Large intestine (tissue), 3 donors: ENCODE measurements around the gene ZFYVE9. TPM values are rescaled to one million over a fixed set of nuclear protein-coding genes. Genes with fewer than 3 reads are reported as not detected.

ENCODE experiments used
- DNase-seq, 2 donors: peaks; one replicate each; pipeline versions ENCODE4 v3.0.0 to v3.0.0-alpha.2; 2013
- H3K27ac ChIP-seq: one replicate; pipeline ENCODE4 v1.5.1; 2013; ENCODE audit warnings: low read length
- H3K27me3 ChIP-seq: 2 replicates; pipeline ENCODE4 v1.6.1; 2013; ENCODE audit warnings: low read length; ENCODE audit not compliant: control insufficient read depth, insufficient read depth
- H3K36me3 ChIP-seq: 2 replicates; pipeline ENCODE4 v1.6.1; 2013; ENCODE audit warnings: low read length; ENCODE audit not compliant: control insufficient read depth, insufficient read depth
- H3K4me1 ChIP-seq: one replicate; pipeline ENCODE4 v1.6.1; 2013; ENCODE audit warnings: low read length; ENCODE audit not compliant: control insufficient read depth, insufficient read depth
- H3K4me3 ChIP-seq: one replicate; pipeline ENCODE4 v1.5.1; 2013; ENCODE audit warnings: low read length
- H3K9me3 ChIP-seq: one replicate; pipeline ENCODE4 v1.6.1; 2013; ENCODE audit warnings: mild to moderate bottlenecking, low read depth, low read length, moderate library complexity; ENCODE audit not compliant: control insufficient read depth
- WGBS: methylation state at CpG from one replicate; pipeline ENCODE4 v1.1.5; 2013; ENCODE audit warnings: low lambda C conversion rate; ENCODE audit not compliant: insufficient coverage; 5-methylcytosine and 5-hydroxymethylcytosine counted together
- polyA plus RNA-seq: library from polyadenylated mRNA; unstranded; fragments of 120-200 nt; gene quantifications from one replicate; pipeline ENCODE4 v1.2.1, GENCODE V29; 2013

The ZFYVE9 gene
- polyA plus RNA-seq, 1 donor = 14.5 TPM

DNA sequence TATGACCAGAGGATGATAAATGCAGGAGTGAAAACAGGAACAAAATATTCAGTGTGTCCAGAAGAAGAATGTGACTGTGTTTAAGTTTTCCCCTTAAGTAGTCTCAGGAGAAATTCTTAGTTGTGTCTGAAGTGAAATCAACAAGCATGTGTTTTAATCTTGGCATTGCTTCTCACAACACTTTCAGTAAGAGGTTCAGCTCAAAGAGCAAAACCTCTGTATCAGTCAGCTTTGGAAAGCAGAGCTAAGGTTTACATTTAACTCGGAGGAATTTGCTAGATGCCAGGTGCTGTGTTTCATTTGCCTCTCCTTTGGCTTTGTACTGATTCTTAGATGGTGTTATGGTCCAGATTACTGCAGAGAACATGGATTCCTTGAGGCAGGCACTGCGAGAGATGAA, 195.6 kb downstream of the ZFYVE9 start:
- no peaks in the 10 kb centered on the region for H3K9me3 ChIP-seq
- no peak overlapping the region for H3K4me3 ChIP-seq
- no peak overlapping the region for H3K27ac ChIP-seq
- no CpG with 5 or more reads among the region's 2 CpGs for WGBS
- peaks cover 19% of the 10 kb centered on the region for H3K36me3 ChIP-seq
- no peaks in the 10 kb centered on the region for H3K4me1 ChIP-seq
- no peaks in the 10 kb centered on the region for H3K27me3 ChIP-seq
- no peak for DNase-seq

DNA sequence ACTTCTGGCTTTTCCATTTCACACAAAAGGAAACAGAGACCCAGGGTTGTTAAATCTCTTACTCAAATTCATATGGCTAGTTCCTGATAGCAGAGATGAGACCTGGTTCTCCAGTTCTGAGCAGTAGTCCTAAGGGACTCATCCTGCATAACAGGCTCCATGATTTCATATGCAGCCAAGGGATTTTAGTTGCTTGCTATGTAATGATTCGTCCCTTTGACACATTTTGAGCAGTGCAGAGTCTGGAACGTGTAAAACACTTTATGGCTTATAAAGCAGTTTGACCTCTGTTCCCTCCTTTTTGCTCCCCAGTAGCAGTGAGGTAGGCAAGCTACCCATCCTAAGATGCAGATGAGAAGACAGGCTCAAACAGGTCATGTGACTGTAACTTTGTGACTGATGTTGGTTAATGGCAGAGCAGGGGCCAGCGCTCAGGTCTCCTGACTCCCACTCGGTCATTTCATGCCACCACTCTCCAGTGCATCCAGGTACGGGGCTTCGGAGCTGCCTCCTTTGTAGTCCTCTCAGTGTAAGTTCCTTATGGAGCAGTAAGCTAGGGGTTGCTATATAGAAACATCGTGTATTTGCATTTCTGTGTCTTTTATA, 199.9 kb downstream of the ZFYVE9 start:
- WGBS = 100% methylated on average over 1 of the region's 7 CpGs
- DNase-seq = no peak

DNA sequence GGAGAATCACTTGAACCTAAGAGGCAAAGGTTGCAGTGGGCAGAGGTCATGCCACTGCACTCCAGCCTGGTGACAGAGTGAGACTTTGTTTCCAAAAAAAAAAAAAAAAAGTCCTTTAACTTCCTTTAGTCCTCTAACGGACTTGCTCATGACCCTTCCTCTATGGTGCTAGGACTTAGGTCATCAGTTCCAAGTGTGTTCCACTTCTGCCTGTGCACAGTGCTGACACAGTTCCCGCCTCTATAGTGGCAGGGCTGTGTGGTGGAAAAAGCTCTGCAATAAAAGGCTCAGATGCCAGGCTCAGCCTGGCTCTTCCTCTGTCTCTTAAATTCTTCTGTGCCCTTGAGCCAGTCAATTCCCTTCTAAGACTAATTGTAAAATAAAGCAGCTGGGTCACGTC, 202.1 kb downstream of the ZFYVE9 start:
- Histone ChIP-seq H3K4me1 (no peaks in the 10 kb centered on the region), H3K27me3 (no peaks in the 10 kb centered on the region), H3K36me3 (peaks cover 24% of the 10 kb centered on the region), H3K4me3 (no peak overlapping the region), H3K9me3 (no peaks in the 10 kb centered on the region), H3K27ac (no peak overlapping the region)
- no peak for DNase-seq
- WGBS = no CpG with 5 or more reads among the region's 3 CpGs

More for the DNA sequence above, 199.9 kb downstream of the ZFYVE9 start:
- Histone ChIP-seq H3K4me3 (no peak overlapping the region), H3K4me1 (no peaks in the 10 kb centered on the region), H3K9me3 (no peaks in the 10 kb centered on the region), H3K27me3 (no peaks in the 10 kb centered on the region), H3K36me3 (peaks cover 30% of the 10 kb centered on the region), H3K27ac (no peak overlapping the region)

DNA sequence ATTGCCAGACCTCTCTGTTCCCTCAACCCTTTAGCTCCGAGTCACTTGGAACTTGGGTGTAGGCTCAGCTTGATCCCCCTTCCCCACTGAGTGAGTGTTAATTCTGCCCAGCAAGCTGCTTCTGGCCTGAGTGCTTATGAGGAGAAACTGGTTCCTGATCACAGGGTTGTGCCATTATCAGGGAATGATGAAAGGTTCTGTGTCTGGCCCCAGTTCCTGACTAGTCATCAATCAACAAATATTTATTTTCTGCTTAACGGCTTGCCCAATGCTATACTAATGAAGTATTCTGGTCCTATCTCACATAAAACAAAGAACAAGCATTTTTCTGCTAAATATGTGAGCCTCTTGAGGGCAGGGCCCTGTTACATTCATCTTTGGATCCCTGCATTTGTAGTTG, 203.4 kb downstream of the ZFYVE9 start:
- Histone ChIP-seq H3K36me3 (peaks cover 23% of the 10 kb centered on the region), H3K27ac (no peak overlapping the region), H3K27me3 (no peaks in the 10 kb centered on the region), H3K4me1 (no peaks in the 10 kb centered on the region), H3K9me3 (no peaks in the 10 kb centered on the region), H3K4me3 (no peak overlapping the region)
- DNase-seq = no peak
- WGBS = no CpG with 5 or more reads among the region's 2 CpGs

DNA sequence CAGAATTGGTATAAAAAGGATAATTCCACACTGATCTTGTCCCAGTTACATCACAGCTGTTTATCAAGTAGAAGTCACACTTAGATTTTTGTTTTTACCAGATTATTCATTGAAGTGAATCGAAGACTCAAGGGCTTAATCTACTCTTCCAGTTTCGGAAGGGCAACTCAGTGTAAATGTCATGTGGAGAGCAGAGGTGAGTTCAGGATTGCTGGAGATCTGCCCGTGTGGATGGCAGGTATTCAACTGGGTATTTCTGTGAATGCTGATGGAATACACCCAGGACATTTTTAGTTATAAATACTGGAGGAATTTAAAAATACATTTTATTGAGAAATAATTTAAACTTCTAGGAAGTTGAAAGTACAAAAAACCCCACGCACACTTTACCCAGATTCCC, 204.8 kb downstream of the ZFYVE9 start:
- peaks cover 26% of the 10 kb centered on the region for H3K36me3 ChIP-seq
- H3K4me3 ChIP-seq = no peak overlapping the region
- no peak overlapping the region for H3K27ac ChIP-seq
- no peaks in the 10 kb centered on the region for H3K27me3 ChIP-seq
- WGBS = 100% methylated on average over 2 of the region's 4 CpGs
- no peak for DNase-seq
- H3K4me1 ChIP-seq = no peaks in the 10 kb centered on the region
- H3K9me3 ChIP-seq = no peaks in the 10 kb centered on the region

DNA sequence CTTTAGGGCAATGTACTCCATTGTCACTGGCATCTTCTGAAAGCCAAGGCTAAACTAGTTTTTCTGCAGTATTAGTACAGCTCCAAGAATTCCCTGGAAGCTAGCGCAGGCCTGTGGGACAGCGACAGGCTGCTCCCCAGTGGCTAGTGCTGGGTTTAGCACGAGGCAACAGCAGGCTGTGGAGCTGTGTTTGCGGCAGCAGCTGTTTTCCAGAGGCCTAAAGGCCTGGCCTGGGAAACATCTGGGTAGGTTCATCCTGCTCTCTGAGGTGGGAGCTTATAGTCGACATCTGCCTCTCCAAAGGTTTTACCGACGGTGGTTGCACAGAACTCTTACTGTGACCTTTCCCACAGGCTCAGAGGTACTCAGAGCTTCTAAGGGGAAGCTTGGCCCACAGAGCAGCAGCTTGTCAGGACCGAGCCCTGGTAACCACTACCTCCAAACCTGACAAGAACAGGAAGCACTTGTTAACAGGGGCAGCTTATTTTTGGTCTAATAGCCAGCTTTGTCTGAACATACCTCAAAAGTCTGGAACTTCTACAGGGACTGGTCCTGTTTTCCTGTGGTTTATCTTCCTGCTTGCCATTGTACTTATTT, 206.9 kb downstream of the ZFYVE9 start:
- no CpG with 5 or more reads among the region's 8 CpGs for WGBS
- Histone ChIP-seq H3K27ac (no peak overlapping the region), H3K4me1 (no peaks in the 10 kb centered on the region), H3K36me3 (peaks cover 39% of the 10 kb centered on the region), H3K9me3 (no peaks in the 10 kb centered on the region), H3K27me3 (no peaks in the 10 kb centered on the region), H3K4me3 (no peak overlapping the region)
- no peak for DNase-seq

DNA sequence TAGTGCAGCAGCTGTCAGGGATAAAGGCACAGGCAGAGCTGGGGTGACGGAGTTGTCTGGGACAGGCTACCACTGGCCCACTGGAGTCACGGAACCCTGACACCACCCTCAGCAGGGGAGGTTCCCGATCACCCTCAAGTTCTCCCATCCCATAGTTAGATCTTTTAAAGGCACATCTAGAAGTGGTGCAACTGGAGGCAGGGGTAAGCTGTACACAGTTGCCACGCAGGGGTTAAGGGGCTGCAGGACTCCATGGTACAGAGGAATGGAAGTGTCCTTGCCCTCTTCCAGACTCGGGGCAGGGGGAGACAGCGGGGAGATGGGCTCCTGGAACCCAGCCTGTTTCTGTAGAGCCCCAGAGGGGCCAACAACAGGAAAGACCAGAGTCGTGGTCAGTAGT, 210.8 kb downstream of the ZFYVE9 start:
- no peak overlapping the region for H3K4me3 ChIP-seq
- no peaks in the 10 kb centered on the region for H3K4me1 ChIP-seq
- no peaks in the 10 kb centered on the region for H3K27me3 ChIP-seq
- no CpG with 5 or more reads among the region's 7 CpGs for WGBS
- no peak overlapping the region for H3K27ac ChIP-seq
- H3K9me3 ChIP-seq = no peaks in the 10 kb centered on the region
- H3K36me3 ChIP-seq = peaks cover 60% of the 10 kb centered on the region
- no peak for DNase-seq

DNA sequence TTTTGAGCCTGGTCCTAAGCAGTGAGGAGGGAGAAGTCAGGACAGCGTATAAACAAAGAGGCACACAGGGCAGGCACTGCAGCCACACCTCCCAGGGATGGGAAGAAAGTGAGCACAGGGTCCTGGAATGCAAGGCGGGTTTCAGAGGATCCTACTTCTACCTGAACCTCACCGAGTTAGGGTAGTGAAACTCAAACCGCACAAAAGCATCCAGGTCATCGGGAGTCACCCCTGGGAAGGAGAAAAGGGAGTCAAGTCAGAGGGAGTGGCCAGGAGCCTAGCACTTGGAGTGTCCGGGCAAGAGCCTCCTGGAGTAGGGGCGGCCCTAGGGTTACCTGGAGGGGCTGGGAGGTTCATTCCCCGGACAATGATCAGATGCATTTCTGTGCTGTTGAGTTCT, 213.5 kb downstream of the ZFYVE9 start:
- DNase-seq = no peak
- no peak overlapping the region for H3K27ac ChIP-seq
- WGBS = no CpG with 5 or more reads among the region's 8 CpGs
- no peaks in the 10 kb centered on the region for H3K27me3 ChIP-seq
- no peak overlapping the region for H3K4me3 ChIP-seq
- H3K9me3 ChIP-seq = no peaks in the 10 kb centered on the region
- H3K36me3 ChIP-seq = peaks cover 83% of the 10 kb centered on the region
- H3K4me1 ChIP-seq = no peaks in the 10 kb centered on the region

DNA sequence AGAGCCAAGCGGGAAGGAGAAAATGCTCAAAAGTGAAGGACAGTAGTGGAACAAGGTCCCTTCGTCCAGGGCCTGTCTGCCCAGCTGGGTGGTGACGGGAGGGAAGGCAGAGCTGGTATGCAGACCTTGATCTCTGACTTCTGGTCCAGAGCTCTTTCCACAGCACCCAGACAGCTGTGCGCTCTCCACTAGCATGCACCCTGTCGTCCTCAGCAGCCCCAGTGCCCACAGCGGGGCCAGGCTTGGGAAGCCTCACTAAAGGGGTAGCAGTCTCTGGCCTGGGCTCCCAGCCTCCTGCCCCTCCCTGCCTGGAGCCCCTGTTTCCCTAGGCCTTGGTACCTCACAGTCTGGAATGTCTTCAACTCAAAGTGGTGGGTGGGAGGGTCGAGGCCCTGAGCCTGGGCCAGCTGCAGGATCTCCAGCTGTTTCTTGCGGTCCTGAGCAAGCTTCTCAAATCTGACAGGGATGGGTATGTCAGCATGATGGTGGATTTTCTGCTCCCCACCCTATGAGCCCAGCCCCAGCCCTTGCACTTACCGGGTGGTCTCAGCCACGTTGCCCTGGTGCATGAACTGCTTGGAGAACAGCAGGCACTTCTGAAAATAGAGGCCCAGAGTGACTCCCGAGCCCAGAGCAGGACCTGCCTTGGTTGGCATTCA, 214.1 kb downstream of the ZFYVE9 start:
- DNase-seq = no peak
- H3K36me3 ChIP-seq = peaks cover 86% of the 10 kb centered on the region
- WGBS = no CpG with 5 or more reads among the region's 11 CpGs

DNA sequence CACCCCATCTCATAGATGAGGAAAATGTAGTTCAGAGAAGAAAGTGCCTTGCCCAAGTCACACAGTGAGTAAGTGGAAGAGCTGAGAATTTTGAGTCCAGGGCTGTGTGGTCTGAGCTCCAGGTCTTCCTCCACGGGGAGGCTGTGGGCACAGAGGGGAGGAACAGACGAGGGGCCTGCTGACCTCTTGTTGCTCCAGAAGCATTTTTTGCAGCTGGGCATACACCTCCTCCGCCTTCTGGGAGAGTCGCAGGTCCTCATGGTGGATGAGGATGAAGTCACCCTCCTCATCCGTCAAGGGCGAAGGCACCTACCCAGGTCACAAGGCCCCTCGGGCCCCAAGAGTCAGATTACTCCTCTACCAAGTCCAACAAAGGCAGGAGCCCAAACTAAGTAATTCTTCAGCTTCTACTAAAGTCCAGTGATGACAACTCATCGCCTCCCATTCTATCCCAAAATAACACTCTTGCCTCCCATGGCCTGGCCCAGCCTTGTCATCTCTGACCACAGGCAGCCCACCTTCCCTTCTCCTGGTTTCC, 215.0 kb downstream of the ZFYVE9 start:
- Histone ChIP-seq H3K36me3 (peaks cover 95% of the 10 kb centered on the region), H3K27me3 (no peaks in the 10 kb centered on the region), H3K9me3 (no peaks in the 10 kb centered on the region), H3K4me1 (no peaks in the 10 kb centered on the region), H3K27ac (no peak overlapping the region), H3K4me3 (no peak overlapping the region)
- DNase-seq = no peak
- no CpG with 5 or more reads among the region's 8 CpGs for WGBS

More for the DNA sequence above, 214.1 kb downstream of the ZFYVE9 start:
- no peak overlapping the region for H3K27ac ChIP-seq
- H3K9me3 ChIP-seq = no peaks in the 10 kb centered on the region
- H3K27me3 ChIP-seq = no peaks in the 10 kb centered on the region
- no peak overlapping the region for H3K4me3 ChIP-seq
- H3K4me1 ChIP-seq = no peaks in the 10 kb centered on the region
